Transverse colon (tissue), 4 donors: ENCODE measurements around the gene DGAT2. TPM values are rescaled to one million over a fixed set of nuclear protein-coding genes. Genes with fewer than 3 reads are reported as not detected.

Experiments used
- DNase-seq: peaks from one replicate; pipeline ENCODE4 v3.0.0-alpha.2; 2019
- H3K27ac ChIP-seq, 4 donors: fragments of 200-600 bp; sonication (generic); 2 replicates each; pipeline ENCODE4 v1.5.1; 2016 to 2018; ENCODE audit warnings: inconsistent platforms in 4 of 4
- H3K27me3 ChIP-seq: fragments of 200-600 bp; sonication (generic); 2 replicates; pipeline ENCODE4 v1.5.1; 2017; ENCODE audit warnings: inconsistent platforms
- H3K36me3 ChIP-seq, 4 donors: fragments of 200-600 bp; sonication (generic); 2 replicates each; pipeline ENCODE4 v1.5.1; 2017 to 2019; ENCODE audit warnings: inconsistent platforms in 4 of 4
- H3K4me1 ChIP-seq, 4 donors: fragments of 200-600 bp; sonication (generic); 2 replicates each; pipeline ENCODE4 v1.5.1; 2017 to 2020; ENCODE audit warnings: inconsistent platforms in 4 of 4
- H3K4me3 ChIP-seq, 4 donors: fragments of 200-600 bp; sonication (generic); 1 replicate in 1 of 4; 2 replicates in 3 of 4; pipeline versions ENCODE4 v1.5.1 to v1.6.1; 2017 to 2019; ENCODE audit warnings: inconsistent platforms in 4 of 4
- H3K9me3 ChIP-seq, 2 donors: fragments of 200-600 bp; sonication (generic); 2 replicates each; pipeline ENCODE4 v1.5.1; 2017 to 2019; ENCODE audit warnings: inconsistent platforms in 2 of 2
- EP300 ChIP-seq: sonication (generic); formaldehyde crosslinking; IDR thresholded peaks from one replicate; pipeline ENCODE4 v1.6.1; 2017; ENCODE audit warnings: antibody characterized with exemption, low read depth
- POLR2A ChIP-seq: fragments of 450-650 bp; IDR thresholded peaks from one replicate; pipeline ENCODE4 v1.6.1; 2016; ENCODE audit warnings: antibody characterized with exemption, mild to moderate bottlenecking, moderate library complexity
- POLR2AphosphoS5 ChIP-seq, 3 donors: sonication (generic); formaldehyde crosslinking; IDR thresholded peaks; one replicate each; pipeline ENCODE4 v1.6.1; 2016; ENCODE audit warnings: antibody characterized with exemption in 3 of 3
- whole genome bisulfite sequencing, 2 donors: methylation state at CpG; one replicate each; pipeline ENCODE4 v1.1.5; 2018; ENCODE audit warnings: low coverage in 1 of 2; 5-methylcytosine and 5-hydroxymethylcytosine counted together
- in situ Hi-C, 4 donors: fragments of 200-750 bp; cut with MboI; loops; one replicate each; pipeline versions ENCODE4 v1.15.0 to v1.15.1; 2017; ENCODE audit warnings: low sequenced_read_pairs in 3 of 4, low pct_ligation_motif_present in 1 of 4, low pct_unique_long_range_greater_than_20kb in 1 of 4
- intact Hi-C: fragments of 100-400 bp; cut with DNase I; formaldehyde crosslinking; loops from one replicate; pipeline ENCODE4 v1.15.1; 2023; ENCODE audit warnings: low total_unique reads
- total RNA-seq, 4 donors: library from RNA; depleted of rRNA; stranded (reverse); fragments of >200 nt; gene quantifications; one replicate each; pipeline ENCODE4 v1.1.0, GENCODE V29; 2016
- TF ChIP-seq, protein P1 (sequence below), 5 experiments: fragments of 200-600 bp in 3 of 5; fragments of 450-650 bp in 2 of 5; sonication (generic) in 3 of 5; IDR thresholded peaks; 1 replicate in 2 of 5; 2 replicates in 3 of 5; pipeline ENCODE4 v1.5.1; 2016 to 2017; ENCODE audit warnings: antibody characterized with exemption in 5 of 5, inconsistent platforms in 3 of 5, mild to moderate bottlenecking in 2 of 5, moderate library complexity in 1 of 5

DGAT2 gene
- total RNA-seq, 4 donors from 2014 or later, result 3.3 to 3.7 TPM; not detected in 2

DNA sequence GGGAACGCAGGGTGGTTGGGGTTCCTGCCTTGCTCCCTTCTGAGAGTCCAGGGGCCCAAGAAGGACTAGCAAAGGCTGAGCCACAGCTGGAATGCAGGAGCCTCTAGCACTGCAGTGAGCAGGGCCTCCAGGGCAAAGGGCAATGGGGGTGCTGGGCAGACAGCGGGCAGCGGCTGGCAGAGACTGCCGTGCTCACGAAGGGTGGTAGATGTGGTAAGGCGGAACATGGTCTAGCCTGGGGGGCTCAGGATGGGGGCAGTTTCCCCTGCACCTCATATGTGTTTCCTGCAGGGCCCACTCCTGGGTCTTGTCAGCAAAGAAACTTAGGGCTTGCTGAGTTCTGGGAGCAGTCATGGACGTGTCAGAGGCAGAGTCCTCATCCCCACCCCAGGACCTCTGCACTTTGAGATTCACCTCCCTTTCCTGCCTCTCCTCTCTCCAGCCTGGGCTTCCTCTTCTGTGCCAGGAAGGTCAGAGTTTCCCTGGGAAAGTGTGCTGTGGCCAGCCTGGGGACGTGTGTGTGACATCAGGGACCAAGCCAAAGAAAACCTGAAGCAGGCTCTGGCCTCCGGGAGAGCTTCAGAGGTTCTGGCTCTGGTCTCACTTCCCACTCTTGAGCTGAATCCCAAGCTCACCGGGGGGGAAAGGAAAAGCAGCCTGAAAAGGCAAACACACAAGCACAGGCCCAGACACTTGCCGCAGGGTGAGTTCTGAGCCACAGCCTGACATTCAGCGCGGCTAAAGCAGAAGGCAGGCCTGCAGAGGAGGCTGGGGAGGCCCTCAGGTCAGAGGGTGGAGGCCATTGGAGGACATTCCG is 46.5 kb upstream of the DGAT2 start:
- in situ Hi-C loops (no loop called here), intact Hi-C loops (no loop called here)
- H3K27ac ChIP-seq, result peak overlapping the region; percentile 85 to 90 (median 88)
- WGBS, 2 donors, result 78% methylated on average over 13 of the region's 14 CpGs; no CpG with 5 or more reads in 1 of the 2 donors
- peak; percentile 58 for DNase-seq
- no peaks in the 10 kb centered on the region for H3K36me3 ChIP-seq
- H3K4me3 ChIP-seq, result peak overlapping the region in 1 of 4 donors; percentile 24
- TF ChIP-seq POLR2A (peak; percentile 26), EP300 (no peak), POLR2AphosphoS5 (IDR thresholded peaks at IDR 0.05) (peak in 1 of 3 donors; percentile 30)
- TF ChIP-seq, protein P1, sequence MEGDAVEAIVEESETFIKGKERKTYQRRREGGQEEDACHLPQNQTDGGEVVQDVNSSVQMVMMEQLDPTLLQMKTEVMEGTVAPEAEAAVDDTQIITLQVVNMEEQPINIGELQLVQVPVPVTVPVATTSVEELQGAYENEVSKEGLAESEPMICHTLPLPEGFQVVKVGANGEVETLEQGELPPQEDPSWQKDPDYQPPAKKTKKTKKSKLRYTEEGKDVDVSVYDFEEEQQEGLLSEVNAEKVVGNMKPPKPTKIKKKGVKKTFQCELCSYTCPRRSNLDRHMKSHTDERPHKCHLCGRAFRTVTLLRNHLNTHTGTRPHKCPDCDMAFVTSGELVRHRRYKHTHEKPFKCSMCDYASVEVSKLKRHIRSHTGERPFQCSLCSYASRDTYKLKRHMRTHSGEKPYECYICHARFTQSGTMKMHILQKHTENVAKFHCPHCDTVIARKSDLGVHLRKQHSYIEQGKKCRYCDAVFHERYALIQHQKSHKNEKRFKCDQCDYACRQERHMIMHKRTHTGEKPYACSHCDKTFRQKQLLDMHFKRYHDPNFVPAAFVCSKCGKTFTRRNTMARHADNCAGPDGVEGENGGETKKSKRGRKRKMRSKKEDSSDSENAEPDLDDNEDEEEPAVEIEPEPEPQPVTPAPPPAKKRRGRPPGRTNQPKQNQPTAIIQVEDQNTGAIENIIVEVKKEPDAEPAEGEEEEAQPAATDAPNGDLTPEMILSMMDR (IDR thresholded peaks at IDR 0.05), result no peak
- H3K9me3 ChIP-seq, result no peaks in the 10 kb centered on the region
- H3K27me3 ChIP-seq, result no peaks in the 10 kb centered on the region
- peaks cover 3 to 44% (median 34%) of the 10 kb centered on the region in 4 donors for H3K4me1 ChIP-seq

DNA sequence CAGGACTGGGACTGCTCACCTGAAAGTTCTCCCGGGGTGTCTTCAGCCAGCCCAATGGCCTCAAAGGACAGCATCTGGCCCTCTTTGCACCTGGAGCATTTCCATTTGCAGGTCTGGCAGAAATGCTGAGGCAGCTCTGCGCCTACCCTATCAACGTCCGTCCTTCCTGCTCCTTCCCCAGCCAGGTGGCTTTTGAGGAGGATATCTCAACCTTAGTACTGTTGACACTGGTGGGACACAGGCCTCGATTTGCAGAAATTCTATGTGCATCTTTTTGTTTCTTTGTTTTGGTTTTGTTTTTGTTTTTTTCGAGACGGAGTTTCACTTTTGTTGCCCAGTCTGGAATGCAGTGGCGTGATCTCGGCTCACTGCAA is 45.9 kb upstream of the DGAT2 start:
- in situ Hi-C loops (no loop called here), intact Hi-C loops (no loop called here)
- peaks cover 3 to 40% (median 31%) of the 10 kb centered on the region in 4 donors for H3K4me1 ChIP-seq
- no peaks in the 10 kb centered on the region for H3K9me3 ChIP-seq
- H3K27ac ChIP-seq, result peak overlapping the region; percentile 85 to 90 (median 88)
- no peaks in the 10 kb centered on the region for H3K36me3 ChIP-seq
- no peak for DNase-seq
- no peak for TF ChIP-seq POLR2AphosphoS5 (IDR thresholded peaks at IDR 0.05)
- TF ChIP-seq, protein P1 (IDR thresholded peaks at IDR 0.05), result no peak
- no peak for TF ChIP-seq EP300
- TF ChIP-seq POLR2A, result no peak
- H3K27me3 ChIP-seq, result no peaks in the 10 kb centered on the region
- H3K4me3 ChIP-seq, result no peak overlapping the region
- 76 to 97% methylated on average over 6 to 9 of the region's 9 CpGs for WGBS, 2 donors

DNA sequence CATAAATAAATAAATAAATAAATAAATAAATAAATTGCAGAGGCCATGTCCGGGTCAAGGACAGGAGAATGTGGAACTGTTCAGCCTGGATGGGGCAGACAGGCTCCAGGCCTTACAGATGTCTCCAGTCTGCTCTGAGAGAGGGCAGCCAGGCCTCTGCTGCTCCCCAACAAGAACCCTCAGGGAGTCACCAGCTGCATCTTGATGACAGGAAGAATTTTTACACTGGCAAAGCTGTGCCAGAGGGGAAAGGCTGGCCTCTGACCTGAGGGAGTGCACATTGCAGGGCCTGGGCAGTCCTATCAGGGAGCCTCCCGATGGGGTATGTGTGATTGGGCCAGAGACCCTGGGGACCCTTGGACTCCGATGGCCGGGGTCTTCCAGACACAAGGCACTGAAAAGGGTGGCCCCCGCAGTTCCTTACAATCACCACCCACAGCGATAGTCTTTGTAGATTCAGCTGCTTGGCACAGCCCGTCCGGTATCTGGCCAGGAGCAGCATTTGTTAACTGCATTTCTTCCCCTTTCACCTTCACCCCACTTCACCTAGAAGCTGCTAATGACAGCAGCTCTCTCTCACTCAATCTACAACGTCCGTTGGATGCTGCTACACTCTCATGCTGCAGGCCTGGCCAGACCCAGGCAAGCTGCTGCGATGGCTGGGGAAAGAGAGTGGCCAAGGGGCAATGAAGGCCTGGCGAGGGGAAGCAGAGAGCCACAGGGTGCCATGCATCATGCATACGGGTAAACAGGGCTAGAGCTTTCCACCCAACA is 42.8 kb upstream of the DGAT2 start:
- DNase-seq, result no peak
- Histone ChIP-seq H3K27me3 (no peaks in the 10 kb centered on the region), H3K9me3 (no peaks in the 10 kb centered on the region), H3K36me3 (no peaks in the 10 kb centered on the region), H3K27ac (no peak overlapping the region), H3K4me1 (peaks cover 3 to 23% (median 19%) of the 10 kb centered on the region in 4 donors), H3K4me3 (no peak overlapping the region)
- TF ChIP-seq POLR2A, result no peak
- TF ChIP-seq POLR2AphosphoS5 (IDR thresholded peaks at IDR 0.05), result no peak
- TF ChIP-seq, protein P1 (IDR thresholded peaks at IDR 0.05), result no peak
- no peak for TF ChIP-seq EP300
- intact Hi-C loops (no loop called here), in situ Hi-C loops (no loop called here)
- WGBS, 2 donors, result 93% methylated on average over 2 to 13 of the region's 13 CpGs

DNA sequence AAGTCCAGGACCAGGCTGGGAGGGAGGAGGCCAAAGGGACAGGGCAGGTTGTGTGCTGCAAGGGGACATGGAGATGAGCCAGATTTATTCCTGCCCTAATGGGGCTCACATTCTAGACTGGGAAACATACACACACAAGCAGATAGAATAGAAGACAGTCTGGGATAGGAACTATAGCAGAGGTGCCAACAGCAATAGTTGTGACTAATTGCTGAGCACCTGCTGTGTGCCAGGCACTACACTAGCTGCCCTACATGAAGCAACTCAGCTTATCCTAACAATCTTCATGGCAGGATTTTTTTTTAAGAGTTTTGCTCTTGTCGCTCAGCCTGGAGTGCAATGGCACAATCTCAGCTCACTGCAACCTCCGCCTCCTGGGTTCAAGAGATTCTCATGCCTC is 39.6 kb upstream of the DGAT2 start:
- 100% methylated on average over 2 of the region's 2 CpGs; no CpG with 5 or more reads in 1 of the 2 donors for WGBS, 2 donors
- no peaks in the 10 kb centered on the region for H3K36me3 ChIP-seq
- no peak for DNase-seq
- no peaks in the 10 kb centered on the region for H3K9me3 ChIP-seq
- no peak overlapping the region for H3K4me3 ChIP-seq
- intact Hi-C loops, result no loop called here
- peaks cover 0 to 12% (median 5%) of the 10 kb centered on the region in 4 donors for H3K4me1 ChIP-seq
- H3K27ac ChIP-seq, result no peak overlapping the region
- no peaks in the 10 kb centered on the region for H3K27me3 ChIP-seq
- TF ChIP-seq POLR2AphosphoS5 (IDR thresholded peaks at IDR 0.05) (no peak), EP300 (no peak), POLR2A (no peak)
- TF ChIP-seq, protein P1 (IDR thresholded peaks at IDR 0.05), result no peak
- in situ Hi-C loops, result no loop called here
